Measurements from ENCODE around the gene MYRF. TPM values are rescaled to one million over a fixed set of nuclear protein-coding genes. Genes with fewer than 3 reads are reported as not detected.

Gene MYRF
- total and polyA plus RNA-seq, 2 of the 4 experiments (the other 2 are of a cell fraction) = 1.6 to 10.7 TPM

DNA sequence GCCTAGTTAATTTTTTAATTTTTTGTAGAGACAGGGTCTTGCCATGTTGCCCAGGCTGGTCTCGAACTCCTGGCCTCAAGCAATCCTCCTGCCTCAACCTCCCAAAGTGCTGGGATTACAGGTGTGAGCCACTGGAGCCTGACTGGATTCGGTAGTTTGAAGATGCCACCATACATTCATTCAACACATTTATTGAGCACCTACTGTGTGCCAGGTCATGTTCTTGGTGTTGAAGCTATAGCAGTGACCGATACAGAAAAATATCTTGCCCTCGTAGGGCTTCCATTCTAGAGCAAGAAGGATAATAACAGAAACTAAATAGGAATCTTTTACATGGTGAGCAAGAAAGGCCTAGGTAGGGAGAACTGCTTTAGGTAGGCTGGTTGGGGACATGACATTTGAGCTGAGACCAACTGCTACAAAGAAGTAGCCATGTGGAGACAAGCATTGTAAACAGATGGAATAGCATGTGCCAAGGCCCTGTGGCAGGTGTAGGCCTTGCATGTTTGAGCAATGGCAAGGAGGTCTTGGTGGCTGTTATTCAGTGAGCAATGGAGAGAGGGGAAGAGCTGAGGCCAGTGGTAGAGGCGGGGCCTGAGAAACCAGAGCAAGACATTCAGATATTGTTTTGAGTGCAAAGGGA is 1.7 kb upstream of the MYRF start:
- H3K27me3 ChIP-seq (ENCODE audit: control insufficient read depth, insufficient read depth, low read length) = peaks cover 3% of the 10 kb centered on the region; the same call in 1 of the 2 replicates
- no peak overlapping the region for H2BK120ac ChIP-seq (ENCODE audit: low read depth, low read length)
- DNase-seq = no peak
- no peaks in the 10 kb centered on the region for H3K9me3 ChIP-seq (ENCODE audit: control insufficient read depth, insufficient read depth, low read length)
- H3K36me3 ChIP-seq (ENCODE audit: control insufficient read depth, insufficient read depth, low read length) = no peaks in the 10 kb centered on the region
- H3K4ac ChIP-seq (ENCODE audit: low read depth, low read length) = no peak overlapping the region
- H3K18ac ChIP-seq (ENCODE audit: low read depth, low read length) = no peak overlapping the region
- BruUV-seq (replicated peaks) = no TSS peak
- TF ChIP-seq FOS (IDR thresholded peaks at IDR 0.05; ENCODE audit: low read depth, low read length) (no peak), RFX5 (IDR thresholded peaks at IDR 0.05; ENCODE audit: low read depth, low read length) (no peak), SMC3 (IDR thresholded peaks at IDR 0.05; ENCODE audit: low read depth, low read length) (no peak), POLR2A (IDR thresholded peaks at IDR 0.05; ENCODE audit: low read depth, low read length) (no peak), MAFK (IDR thresholded peaks at IDR 0.05; ENCODE audit: low read depth, low read length) (no peak), MXI1 (IDR thresholded peaks at IDR 0.05; ENCODE audit: borderline replicate concordance, low read depth, low read length) (no peak), RAD21 (IDR thresholded peaks at IDR 0.05; ENCODE audit: low read length) (no peak), RCOR1 (IDR thresholded peaks at IDR 0.05; ENCODE audit: insufficient replicate concordance, low read length) (no peak), NFE2L2 (IDR thresholded peaks at IDR 0.05; ENCODE audit: low read depth, low read length) (no peak), BHLHE40 (IDR thresholded peaks at IDR 0.05; ENCODE audit: low read depth, low read length) (no peak), CHD1 (IDR thresholded peaks at IDR 0.05; ENCODE audit: low read depth, low read length) (no peak), MAZ (IDR thresholded peaks at IDR 0.05; ENCODE audit: borderline replicate concordance, low read depth, low read length) (no peak)
- TF ChIP-seq, protein P1, sequence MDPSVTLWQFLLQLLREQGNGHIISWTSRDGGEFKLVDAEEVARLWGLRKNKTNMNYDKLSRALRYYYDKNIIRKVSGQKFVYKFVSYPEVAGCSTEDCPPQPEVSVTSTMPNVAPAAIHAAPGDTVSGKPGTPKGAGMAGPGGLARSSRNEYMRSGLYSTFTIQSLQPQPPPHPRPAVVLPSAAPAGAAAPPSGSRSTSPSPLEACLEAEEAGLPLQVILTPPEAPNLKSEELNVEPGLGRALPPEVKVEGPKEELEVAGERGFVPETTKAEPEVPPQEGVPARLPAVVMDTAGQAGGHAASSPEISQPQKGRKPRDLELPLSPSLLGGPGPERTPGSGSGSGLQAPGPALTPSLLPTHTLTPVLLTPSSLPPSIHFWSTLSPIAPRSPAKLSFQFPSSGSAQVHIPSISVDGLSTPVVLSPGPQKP (IDR thresholded peaks at IDR 0.05; ENCODE audit: borderline replicate concordance, low read depth, low read length) = no peak
- TF ChIP-seq, protein P2, sequence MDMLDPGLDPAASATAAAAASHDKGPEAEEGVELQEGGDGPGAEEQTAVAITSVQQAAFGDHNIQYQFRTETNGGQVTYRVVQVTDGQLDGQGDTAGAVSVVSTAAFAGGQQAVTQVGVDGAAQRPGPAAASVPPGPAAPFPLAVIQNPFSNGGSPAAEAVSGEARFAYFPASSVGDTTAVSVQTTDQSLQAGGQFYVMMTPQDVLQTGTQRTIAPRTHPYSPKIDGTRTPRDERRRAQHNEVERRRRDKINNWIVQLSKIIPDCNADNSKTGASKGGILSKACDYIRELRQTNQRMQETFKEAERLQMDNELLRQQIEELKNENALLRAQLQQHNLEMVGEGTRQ (IDR thresholded peaks at IDR 0.05; ENCODE audit: low read depth, low read length) = no peak
- TF ChIP-seq, protein P3, sequence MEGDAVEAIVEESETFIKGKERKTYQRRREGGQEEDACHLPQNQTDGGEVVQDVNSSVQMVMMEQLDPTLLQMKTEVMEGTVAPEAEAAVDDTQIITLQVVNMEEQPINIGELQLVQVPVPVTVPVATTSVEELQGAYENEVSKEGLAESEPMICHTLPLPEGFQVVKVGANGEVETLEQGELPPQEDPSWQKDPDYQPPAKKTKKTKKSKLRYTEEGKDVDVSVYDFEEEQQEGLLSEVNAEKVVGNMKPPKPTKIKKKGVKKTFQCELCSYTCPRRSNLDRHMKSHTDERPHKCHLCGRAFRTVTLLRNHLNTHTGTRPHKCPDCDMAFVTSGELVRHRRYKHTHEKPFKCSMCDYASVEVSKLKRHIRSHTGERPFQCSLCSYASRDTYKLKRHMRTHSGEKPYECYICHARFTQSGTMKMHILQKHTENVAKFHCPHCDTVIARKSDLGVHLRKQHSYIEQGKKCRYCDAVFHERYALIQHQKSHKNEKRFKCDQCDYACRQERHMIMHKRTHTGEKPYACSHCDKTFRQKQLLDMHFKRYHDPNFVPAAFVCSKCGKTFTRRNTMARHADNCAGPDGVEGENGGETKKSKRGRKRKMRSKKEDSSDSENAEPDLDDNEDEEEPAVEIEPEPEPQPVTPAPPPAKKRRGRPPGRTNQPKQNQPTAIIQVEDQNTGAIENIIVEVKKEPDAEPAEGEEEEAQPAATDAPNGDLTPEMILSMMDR (conservative IDR thresholded peaks at IDR 0.05; ENCODE audit: low read depth, low read length) = no peak
- peak overlapping the region; percentile 19 for H2AK9ac ChIP-seq (replicated peaks; ENCODE audit: low read depth, low read length, poor library complexity)
- no peak overlapping the region for H3K4me3 ChIP-seq (ENCODE audit: insufficient read depth, low read depth, low read length)
- H3K9ac ChIP-seq (ENCODE audit: low read depth, low read length) = no peak overlapping the region
- H4K91ac ChIP-seq (ENCODE audit: insufficient read depth, low read depth, low read length) = no peak overlapping the region
- ChIA-PET CTCF (interaction anchor here (0.7 kb wide), 1 partner anchor 38 kb away, joined by 3 read pairs; no protein-coding TSS in a partner anchor), POLR2A (ENCODE audit: unreplicated experiment) (no interaction called here)
- H2AFZ ChIP-seq (replicated peaks; ENCODE audit: low read length, poor library complexity) = no peak overlapping the region
- H3K23ac ChIP-seq (ENCODE audit: low read depth, low read length) = no peak overlapping the region
- no peak overlapping the region for H3K4me2 ChIP-seq (ENCODE audit: low read depth, low read length)
- H2BK20ac ChIP-seq (ENCODE audit: low read depth, low read length) = no peak overlapping the region
- 92% methylated on average over 2 of the region's 5 CpGs; no CpG with 5 or more reads in 1 of the 2 experiments for WGBS, 2 experiments (ENCODE audit: extremely low coverage in 2 of 2, insufficient read length in 1 of 2)
- H3K9me1 ChIP-seq (ENCODE audit: insufficient read depth, low read length) = no peaks in the 10 kb centered on the region
- peaks cover 7% of the 10 kb centered on the region for H3K4me1 ChIP-seq (ENCODE audit: control insufficient read depth, insufficient read depth, low read length)
- no peaks in the 10 kb centered on the region for H3K79me1 ChIP-seq (ENCODE audit: low read depth in 1 of 2, low read length in 2 of 2)
- intact Hi-C loops (cut with micrococcal nuclease) (no loop called here), dilution Hi-C loops (cut with HindIII; ENCODE audit: low sequenced_read_pairs, unreplicated experiment) (no loop called here), in situ Hi-C loops (cut with MboI; ENCODE audit: low sequenced_read_pairs) (no loop called here)
- no peak overlapping the region for H4K5ac ChIP-seq (ENCODE audit: low read depth, low read length)
- no peak overlapping the region for H3K14ac ChIP-seq (replicated peaks; ENCODE audit: low read depth, low read length)
- H2AK5ac ChIP-seq (ENCODE audit: low read depth, low read length) = no peak overlapping the region
- no peaks in the 10 kb centered on the region for H4K20me1 ChIP-seq (ENCODE audit: insufficient read depth, low read length)
- H3K27ac ChIP-seq (ENCODE audit: insufficient read depth, low read length) = no peak overlapping the region
- H4K8ac ChIP-seq (ENCODE audit: low read depth in 2 of 2, low read length in 2 of 2) = no peak overlapping the region
- no peak overlapping the region for H2BK15ac ChIP-seq (ENCODE audit: low read depth, low read length)
- H3K56ac ChIP-seq (ENCODE audit: extremely low read depth, insufficient read depth, low read length) = no peak overlapping the region
- no peak for ATAC-seq (ENCODE audit: low read depth)
- no peak overlapping the region for H2BK5ac ChIP-seq (ENCODE audit: low read depth, low read length, poor library complexity, severe bottlenecking)
